ENCODE results near the gene MINK1.
"Not testable (repeated sequence)": the region's sequence is repeated elsewhere in the genome, so short reads cannot be mapped to it uniquely, and the experiment has no call there.

DNA sequence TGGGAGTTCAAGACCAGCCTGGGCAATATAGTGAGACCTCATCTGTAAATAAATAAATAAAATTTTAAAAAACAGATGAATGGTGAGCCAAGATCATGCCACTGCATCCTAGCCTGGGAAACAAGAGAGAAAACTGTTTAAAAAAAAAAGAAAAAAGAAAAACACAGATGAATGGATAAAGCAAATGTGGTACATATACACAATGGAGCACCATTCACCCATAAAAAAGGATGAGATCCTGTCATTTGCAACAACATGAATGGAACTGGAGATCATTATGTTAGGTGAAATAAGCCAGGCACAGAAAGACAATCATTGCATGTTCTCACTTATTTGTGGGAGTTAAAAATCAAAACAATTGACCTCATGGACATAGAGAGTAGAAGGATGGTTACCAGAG, 73.5 kb downstream of the MINK1 start:
- not testable (repeated sequence) for TF ChIP-seq EP300, POLR2AphosphoS5 (IDR thresholded peaks at IDR 0.05)
- TF ChIP-seq, protein P1, sequence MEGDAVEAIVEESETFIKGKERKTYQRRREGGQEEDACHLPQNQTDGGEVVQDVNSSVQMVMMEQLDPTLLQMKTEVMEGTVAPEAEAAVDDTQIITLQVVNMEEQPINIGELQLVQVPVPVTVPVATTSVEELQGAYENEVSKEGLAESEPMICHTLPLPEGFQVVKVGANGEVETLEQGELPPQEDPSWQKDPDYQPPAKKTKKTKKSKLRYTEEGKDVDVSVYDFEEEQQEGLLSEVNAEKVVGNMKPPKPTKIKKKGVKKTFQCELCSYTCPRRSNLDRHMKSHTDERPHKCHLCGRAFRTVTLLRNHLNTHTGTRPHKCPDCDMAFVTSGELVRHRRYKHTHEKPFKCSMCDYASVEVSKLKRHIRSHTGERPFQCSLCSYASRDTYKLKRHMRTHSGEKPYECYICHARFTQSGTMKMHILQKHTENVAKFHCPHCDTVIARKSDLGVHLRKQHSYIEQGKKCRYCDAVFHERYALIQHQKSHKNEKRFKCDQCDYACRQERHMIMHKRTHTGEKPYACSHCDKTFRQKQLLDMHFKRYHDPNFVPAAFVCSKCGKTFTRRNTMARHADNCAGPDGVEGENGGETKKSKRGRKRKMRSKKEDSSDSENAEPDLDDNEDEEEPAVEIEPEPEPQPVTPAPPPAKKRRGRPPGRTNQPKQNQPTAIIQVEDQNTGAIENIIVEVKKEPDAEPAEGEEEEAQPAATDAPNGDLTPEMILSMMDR (IDR thresholded peaks at IDR 0.05) = not testable (repeated sequence)

Measured in gastroesophageal sphincter (tissue), 3 donors.